NCI-H69 (cell line): ENCODE results near the gene IL4.
"Not testable (repeated sequence)": the region's sequence is repeated elsewhere in the genome, so short reads cannot be mapped to it uniquely, and the experiment has no call there.

ENCODE experiments used
- DNase-seq: peaks from one replicate; lab custom pipeline; 2025; lab: John Stamatoyannopoulos, UW

IL4 gene

DNA sequence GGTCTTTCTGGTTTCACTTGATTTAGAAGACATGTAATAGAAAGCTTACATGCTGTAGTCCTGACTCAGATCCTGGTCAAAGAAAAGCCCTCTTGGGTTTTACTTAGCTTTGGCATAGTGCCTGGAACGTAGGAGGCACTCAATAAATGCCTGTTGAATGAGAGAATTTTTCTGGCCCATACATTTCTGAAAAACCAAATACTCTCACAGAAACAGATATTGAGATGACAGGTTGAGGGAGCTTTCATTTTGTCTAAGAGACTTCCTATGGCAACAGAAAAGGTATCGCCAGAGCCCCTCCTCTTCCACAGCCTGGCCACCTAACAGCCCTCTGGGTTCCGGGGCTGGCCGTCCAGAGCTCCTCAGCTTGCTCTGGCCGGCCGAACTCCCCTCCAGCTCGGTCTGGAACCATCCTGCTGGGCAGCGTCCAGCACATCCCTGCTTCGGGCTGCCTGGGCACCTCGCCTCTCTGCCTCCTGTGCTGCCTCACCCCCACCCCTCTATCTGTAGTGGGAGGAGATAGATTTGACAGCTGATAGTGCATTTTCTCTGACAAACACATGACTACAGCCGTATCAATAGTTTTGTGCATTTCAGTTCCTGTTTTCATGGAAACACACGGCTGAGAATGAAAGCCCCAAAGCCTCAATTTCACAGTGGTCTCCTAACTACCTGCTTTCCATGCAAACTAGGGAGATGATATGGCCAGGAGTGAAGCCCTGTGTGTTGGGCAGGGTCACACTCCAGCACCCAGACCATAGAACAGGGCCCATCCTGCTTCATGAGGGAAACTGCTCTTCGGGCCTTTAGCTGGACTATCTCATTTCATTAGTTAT is 1.1 kb downstream of the IL4 start:
- DNase-seq, result no peak

DNA sequence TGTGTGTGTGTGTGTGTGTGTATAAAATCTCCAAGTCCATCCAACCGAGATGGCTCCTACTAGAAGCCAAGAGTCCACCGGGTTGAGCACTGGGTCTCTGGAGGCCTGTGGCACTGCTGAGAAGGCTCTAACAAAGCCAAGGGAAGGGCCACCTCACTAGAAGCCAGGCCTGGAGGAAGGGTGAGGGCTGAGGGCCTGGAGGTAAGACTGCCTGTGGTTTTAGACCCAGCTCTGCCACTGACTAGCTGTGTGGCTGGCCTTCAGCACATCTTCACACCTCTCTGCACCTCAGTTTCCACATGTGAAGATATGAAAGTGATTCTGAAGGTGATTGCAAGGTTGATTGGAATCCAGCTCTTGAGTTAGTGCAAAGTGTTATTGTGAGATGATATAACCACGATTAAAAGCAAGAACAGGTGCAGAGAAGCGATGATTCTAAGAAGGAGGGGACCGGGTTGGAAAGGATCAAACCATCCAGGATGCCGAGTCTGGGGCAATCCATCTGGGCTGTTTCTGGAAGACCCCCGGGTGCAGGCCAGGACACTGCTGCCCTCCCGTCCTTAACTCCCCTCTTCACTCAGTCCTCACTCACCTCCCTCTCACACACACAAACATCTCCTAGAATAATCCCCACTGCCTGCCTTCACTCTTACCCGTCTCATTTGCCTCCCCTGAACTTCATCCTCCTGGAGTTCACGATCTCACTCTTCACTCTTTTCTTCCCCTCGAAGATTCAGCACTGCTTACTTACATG is 2.3 kb downstream of the IL4 start:
- no peak for DNase-seq

DNA sequence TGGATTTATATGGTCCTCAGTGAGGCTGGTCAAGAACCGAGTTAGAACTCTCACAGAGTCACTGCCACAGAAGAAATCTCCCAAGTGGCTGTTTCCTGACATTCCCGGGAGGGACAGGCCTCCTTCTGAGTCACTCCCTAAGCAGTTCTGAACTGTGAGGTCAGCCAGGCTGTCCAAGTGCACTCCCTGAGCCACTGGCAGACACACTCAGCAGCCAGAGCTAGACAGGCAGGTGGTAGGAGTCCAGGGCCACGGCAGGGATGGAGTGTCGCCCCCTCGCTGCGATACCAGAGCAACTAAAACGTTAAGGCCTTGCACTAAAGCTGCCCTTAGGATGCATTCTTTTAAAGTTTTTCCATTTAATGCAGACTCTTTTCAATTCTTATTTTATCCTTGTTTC is 3.4 kb downstream of the IL4 start:
- DNase-seq, result no peak

DNA sequence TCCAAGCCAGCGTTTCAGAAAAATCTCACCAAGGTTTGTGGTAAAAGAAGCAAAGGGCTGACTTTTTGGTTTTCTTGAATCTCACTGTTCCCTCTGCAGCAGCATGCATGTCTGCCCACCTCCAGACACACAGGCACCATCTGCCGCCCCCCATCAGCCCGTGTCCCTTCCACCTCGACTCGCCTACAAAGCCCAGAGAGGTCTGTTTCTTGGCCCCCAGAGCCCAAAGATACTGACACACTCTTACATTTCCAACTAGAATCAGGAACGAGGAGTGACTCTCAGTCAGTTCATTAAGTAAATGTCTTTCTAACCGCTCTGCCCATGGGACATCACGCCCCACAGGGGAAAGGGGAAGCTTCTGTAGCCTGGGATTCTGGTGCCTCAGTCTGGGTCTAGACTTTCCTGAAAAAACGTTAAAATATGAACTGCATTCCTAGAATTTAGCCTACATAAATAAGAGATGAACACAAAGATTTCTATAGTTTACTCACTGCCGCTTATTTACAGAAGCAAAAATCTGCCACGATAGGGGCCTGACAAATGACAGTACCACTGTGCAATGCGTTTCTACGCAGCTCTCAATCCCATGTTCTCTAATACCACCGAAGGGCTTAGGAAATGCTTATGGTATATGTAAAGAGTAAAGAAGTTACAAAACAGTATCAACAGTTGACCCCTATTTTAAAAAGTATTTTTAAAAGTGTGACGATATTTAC is 4.1 kb downstream of the IL4 start:
- no peak for DNase-seq

DNA sequence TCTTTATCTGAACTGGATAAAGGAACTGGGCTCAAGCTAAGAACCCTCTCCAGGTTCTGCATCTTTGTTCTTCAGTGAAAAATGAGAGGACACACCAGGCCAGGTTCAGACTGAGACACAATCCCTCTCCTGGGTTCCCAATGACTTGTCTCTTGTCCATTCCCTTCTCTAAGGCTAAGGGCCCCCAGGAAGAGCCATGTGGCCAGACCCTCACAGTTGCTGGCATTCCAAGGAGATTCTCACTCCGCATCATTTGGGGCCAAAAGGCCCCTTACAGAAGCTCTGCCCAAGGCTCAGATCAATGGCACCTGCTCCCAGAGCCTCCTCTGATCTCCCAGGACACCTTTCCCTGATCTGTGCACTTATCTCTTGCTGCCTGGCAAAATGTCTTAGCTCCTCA is 4.9 kb downstream of the IL4 start:
- no peak for DNase-seq

- no peak for DNase-seq
Observed at GRCh38 chr5:132679166-132679565, 5.4 kb downstream of the IL4 start.

DNA sequence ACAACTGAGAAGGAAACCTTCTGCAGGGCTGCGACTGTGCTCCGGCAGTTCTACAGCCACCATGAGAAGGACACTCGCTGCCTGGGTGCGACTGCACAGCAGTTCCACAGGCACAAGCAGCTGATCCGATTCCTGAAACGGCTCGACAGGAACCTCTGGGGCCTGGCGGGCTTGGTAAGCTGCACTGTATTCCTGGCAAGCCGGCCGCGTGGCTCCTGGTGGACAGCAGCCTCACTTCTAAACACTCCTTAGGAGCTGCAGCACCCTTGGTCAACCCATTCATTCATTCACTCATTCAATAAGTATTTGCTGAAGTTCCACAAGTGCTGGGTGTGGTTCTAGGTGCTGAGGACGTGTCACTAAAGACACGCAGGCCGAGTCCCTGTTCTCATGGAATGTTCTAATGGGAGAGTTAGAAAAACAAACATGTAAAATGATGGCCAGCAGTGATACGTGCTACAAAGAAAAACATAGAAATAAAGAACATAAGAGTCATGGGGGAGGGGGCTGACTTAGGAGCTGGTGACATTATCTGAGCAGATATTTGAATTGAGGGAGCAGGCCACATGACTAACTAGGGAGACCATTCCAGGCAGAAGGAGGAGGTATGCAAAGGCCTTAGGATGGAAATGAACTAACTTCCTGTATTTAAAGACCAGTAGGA is 6.1 kb downstream of the IL4 start:
- no peak for DNase-seq

DNA sequence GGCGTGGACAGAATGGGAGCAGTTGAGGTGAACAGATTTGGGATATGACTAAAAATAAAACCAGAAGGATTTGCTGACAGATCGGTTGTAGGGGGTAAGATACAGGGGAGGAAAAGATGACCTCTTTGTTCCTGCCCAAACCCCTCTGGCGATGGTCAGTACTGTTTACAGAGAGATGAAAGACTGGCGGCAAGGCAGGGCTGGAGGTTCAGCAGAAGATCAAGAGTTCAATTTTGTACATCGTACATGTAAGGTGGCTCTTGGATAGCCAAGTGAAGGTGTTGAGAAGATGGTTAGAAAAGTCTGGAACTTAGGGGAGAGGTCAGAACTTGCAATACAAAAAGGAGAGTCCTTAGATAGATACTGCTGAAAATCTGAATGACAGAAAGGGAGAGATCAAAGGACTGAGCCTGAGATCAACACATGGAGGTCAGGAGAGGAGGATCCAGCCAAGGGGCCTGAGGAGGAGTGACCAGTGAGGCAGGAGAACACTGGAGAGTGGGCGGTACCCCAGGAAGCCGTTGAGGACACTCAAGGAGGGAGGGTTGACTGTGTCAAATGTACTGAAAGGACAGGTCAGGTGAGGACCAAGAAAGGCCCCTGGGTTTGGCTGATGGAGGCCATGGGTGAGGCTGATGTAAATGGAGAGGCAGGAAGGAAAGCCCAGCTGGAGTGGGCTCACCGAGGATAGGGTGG is 7.1 kb downstream of the IL4 start:
- DNase-seq, result no peak

DNA sequence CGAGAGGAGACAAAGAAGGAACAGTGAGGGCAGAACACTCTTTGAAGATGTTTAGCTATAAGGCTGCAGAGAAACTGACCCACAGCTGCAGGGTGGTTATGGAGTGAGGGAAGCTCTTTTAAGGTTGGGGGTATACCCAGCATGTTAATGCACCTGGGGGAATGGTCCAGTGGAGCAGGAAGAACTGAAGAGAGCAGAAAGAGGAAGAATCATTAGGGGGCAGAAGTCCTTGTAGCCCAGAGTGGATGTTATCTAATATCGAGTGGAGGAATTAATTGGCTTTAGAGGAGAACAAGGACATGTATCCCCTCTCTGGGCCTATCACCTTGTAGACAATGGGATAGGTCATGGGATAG is 7.7 kb downstream of the IL4 start:
- no peak for DNase-seq

DNA sequence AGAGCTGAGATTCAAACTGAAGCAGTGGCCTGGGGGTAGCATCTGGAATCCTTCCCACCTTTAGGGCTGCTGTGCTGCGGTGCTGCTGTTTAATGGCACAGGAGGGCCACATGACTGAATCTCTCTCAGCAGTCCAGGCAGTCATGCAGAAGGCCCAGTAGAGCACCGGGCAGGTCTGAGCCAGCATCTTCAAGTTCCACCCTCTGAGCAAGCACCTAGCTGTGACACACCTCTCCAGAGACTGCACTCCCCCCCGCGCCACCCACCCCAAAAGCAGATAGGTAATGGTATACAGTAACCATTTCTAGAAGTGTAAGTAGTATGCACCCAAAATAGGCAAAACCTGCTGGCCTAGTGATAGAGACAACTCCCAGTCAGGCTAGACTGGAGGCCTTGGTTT is 8.2 kb downstream of the IL4 start:
- DNase-seq, result no peak

DNA sequence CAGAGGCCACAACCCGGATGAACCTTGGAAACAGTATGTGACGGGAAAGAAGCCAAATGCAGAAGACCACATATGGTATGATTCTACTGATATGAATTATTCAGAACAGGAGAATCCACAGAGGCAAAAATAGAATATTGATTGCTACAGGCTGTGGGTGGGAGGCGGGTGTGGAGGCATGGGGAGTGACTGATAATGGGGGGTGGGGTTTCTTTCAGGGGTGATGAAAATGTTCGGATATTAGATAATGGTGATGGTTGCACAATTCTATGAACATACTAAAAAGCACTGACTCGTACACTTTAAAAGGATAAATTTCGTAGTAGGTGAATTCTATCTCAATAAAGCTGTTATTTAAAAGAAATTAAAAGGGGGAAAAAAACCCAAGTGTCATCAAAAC is 10.7 kb downstream of the IL4 start:
- no peak for DNase-seq

- DNase-seq, result no peak
Observed at GRCh38 chr5:132684922-132685720, 11.3 kb downstream of the IL4 start.

GRCh38 chr5:132686193-132686592 is 12.4 kb downstream of the IL4 start:
- DNase-seq, result no peak

DNA sequence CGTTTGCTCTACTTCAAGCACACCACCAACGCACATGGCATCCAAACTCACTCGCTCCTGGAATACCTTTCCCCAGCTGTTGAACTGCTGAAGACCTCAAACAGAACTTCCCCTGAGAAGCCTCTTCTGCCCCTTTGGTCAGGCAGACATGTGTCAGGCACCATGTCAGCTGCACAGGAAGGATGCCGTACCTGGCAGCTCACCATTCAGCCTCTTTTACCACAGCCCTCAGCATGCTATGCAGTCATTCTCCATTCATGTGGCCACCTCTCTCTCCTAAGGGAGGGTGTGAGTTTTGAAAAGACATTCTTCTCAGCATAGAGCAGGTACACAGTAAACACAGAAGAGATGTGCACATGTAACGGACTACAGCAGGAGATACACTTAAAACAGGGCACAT is 14.2 kb downstream of the IL4 start:
- DNase-seq, result no peak

DNA sequence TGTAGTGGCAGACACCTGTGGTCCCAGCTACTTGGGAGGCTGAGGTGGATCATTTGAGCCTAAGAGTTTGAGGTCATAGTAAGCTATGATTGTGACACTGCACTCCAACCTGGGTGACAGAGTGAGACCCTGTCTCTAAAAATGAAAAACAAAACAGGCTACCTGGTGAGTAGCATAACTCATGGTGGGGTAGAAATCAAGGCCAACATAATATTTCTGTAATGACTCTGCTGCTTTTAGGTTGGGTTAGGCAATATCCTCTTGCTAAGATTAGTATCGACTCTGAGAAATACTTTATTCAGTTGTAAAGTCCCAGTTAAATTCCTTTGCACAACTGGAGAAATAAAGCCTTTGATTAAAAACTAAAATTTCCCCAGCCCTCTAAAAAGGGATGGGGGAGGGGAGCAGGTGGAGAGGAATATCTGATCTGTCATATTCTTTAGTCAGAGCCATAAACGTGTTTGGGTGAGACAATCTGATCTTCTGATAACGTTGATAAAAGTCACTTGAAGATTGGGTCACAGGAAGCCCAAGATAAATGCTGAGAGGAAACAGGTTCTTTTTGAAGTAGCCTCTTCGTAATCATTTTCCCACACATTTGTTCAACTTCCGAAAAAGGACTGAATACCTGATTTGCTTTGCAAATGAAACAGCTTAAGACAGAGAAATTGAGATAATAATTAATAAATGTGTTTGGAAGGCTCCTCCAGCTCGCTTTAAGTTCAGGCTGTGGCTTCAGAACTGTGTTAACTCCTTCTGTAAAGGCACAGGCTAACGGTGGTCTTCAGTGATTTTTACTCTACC is 14.9 kb downstream of the IL4 start:
- DNase-seq, result no peak

- DNase-seq, result no peak
Observed at GRCh38 chr5:132689513-132689912, 15.7 kb downstream of the IL4 start.

GRCh38 chr5:132690156-132690555 is 16.4 kb downstream of the IL4 start:
- no peak for DNase-seq

DNA sequence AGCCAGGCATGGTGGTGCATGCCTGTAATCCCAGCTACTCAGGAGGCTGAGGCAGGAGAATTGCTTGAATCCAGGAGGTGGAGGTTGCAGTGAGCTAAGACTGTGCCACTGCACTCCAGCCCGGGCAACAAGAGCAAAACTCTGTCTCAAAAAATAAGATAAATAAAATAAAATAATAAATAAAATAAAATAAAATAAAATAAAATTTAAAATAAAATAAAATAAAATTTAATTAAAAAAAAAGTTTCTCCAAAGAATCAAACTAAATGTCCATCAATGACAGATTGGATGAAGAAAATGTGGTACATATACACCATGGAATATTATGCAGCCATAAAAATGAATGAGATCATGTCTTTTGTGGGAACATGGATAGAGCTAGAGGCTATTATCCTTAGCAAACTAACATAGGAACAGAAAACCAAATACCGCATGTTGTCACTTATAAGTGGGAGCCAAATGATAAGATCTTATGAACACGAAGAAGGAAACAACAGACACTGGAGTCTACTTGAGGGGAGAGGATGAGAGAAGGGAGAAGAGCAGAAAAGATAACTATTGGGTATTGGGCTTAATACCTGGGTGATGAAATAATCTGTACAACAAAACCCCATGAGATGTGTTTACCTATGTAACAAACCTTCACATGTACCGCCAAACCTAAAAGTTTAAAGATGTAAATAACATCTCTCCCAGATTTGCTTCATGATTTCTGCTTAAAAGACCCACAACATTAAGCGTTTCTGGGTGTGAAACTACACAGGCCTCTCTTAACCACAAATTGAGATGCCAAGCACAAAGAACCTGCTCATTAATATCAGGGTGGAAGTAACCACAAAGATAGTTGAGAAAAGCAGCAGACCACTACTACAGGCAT is 18.2 kb downstream of the IL4 start:
- not testable (repeated sequence) for DNase-seq

GRCh38 chr5:132692632-132692967 is 18.8 kb downstream of the IL4 start:
- DNase-seq, result no peak
